GM12878 (cell line): ENCODE data around the gene MAD1L1. TPM values are rescaled to one million over a fixed set of nuclear protein-coding genes. Genes with fewer than 3 reads are reported as not detected.

Experiments
- ATAC-seq: fragments of 200-7000 bp; cut with Tn5 transposase; 3 replicates; pipeline ENCODE4 v1.9.1; 2020; ENCODE audit warnings: mild to moderate bottlenecking, moderate library complexity
- BruUV-seq: library from RNA; stranded (reverse); fragments of 400-500 nt; replicated peaks from 2 replicates; lab custom pipeline; 2021; lab: Mats Ljungman, UMichigan
- CTCF ChIA-PET: fragments of 300-600 bp; sonication (Branson Sonifier 250); formaldehyde crosslinking; extraction: SDS; loops from one replicate; lab custom pipeline; 2021; ENCODE audit warnings: inconsistent platforms; lab: Yijun Ruan, JAX
- POLR2A ChIA-PET: fragments of 350-600 bp; formaldehyde crosslinking; extraction: SDS; loops from one replicate; lab custom pipeline; 2021; ENCODE audit warnings: inconsistent platforms; lab: Charles Lee
- RAD21 ChIA-PET: fragments of 300-600 bp; sonication (Branson Sonifier 250); formaldehyde crosslinking; loops from one replicate; lab custom pipeline; 2023; ENCODE audit warnings: antibody characterized with exemption; ENCODE audit not compliant: unreplicated experiment; lab: Charles Lee
- SMC1A ChIA-PET: fragments of 300-600 bp; sonication (Branson Sonifier 250); formaldehyde crosslinking; loops from one replicate; lab custom pipeline; 2023; ENCODE audit not compliant: unreplicated experiment, uncharacterized antibody; lab: Charles Lee
- DNase-seq: peaks from one replicate; pipeline ENCODE4 v3.0.0-alpha.2; 2011; ENCODE audit warnings: low read depth, low spot score
- FAIRE-seq: peaks from 3 replicates; lab custom pipeline; 2011; peaks lifted over from hg19 to GRCh38; lab: Jason Lieb, UNC
- H2AFZ ChIP-seq: 2 replicates; pipeline ENCODE4 v1.6.0; 2011; ENCODE audit warnings: low read depth, low read length, control low read depth; ENCODE audit not compliant: control insufficient read depth
- H3K27ac ChIP-seq: 2 replicates; pipeline ENCODE4 v1.5.1; 2011; ENCODE audit warnings: control low read depth; ENCODE audit not compliant: control insufficient read depth, insufficient read depth
- H3K27me3 ChIP-seq, 2 experiments: replicated peaks in 1 of 2; 2 replicates each; pipeline versions ENCODE4 v1.6.0 to v1.6.1; 2011; ENCODE audit warnings: low read length in 1 of 2; ENCODE audit not compliant: control insufficient read depth in 2 of 2, insufficient read depth in 2 of 2
- H3K36me3 ChIP-seq, 2 experiments: 2 replicates each; pipeline ENCODE4 v1.5.1; 2011; ENCODE audit warnings: low read length in 1 of 2; ENCODE audit not compliant: control insufficient read depth in 2 of 2, insufficient read depth in 2 of 2
- H3K4me1 ChIP-seq: 2 replicates; pipeline ENCODE4 v1.6.1; 2011; ENCODE audit warnings: mild to moderate bottlenecking, low read length, moderate library complexity, mixed read lengths; ENCODE audit not compliant: control insufficient read depth, insufficient read depth
- H3K4me2 ChIP-seq: 2 replicates; pipeline ENCODE4 v1.6.0; 2011; ENCODE audit warnings: control low read depth; ENCODE audit not compliant: control insufficient read depth, insufficient read depth
- H3K4me3 ChIP-seq: fragments of 200-600 bp; sonication (generic); 2 replicates; pipeline ENCODE4 v1.5.1; 2016
- H3K79me2 ChIP-seq: 2 replicates; pipeline ENCODE4 v1.6.0; 2011; ENCODE audit warnings: low read length; ENCODE audit not compliant: control insufficient read depth, insufficient read depth
- H3K9ac ChIP-seq: 2 replicates; pipeline ENCODE4 v1.8.0; 2011; ENCODE audit warnings: low read length, control low read depth, mixed read lengths; ENCODE audit not compliant: control insufficient read depth, insufficient read depth
- H3K9me3 ChIP-seq: replicated peaks from 3 replicates; pipeline ENCODE4 v1.5.1; 2011; ENCODE audit warnings: mild to moderate bottlenecking, low read length; ENCODE audit not compliant: control insufficient read depth, insufficient read depth
- H4K20me1 ChIP-seq: 2 replicates; pipeline ENCODE4 v1.6.0; 2011; ENCODE audit not compliant: control insufficient read depth, insufficient read depth
- ATF3 ChIP-seq: IDR thresholded peaks from 2 replicates; pipeline ENCODE4 v1.6.1; 2011; ENCODE audit warnings: low read depth, mild to moderate bottlenecking, low read length, moderate library complexity, borderline replicate concordance; ENCODE audit errors: extremely low read depth
- BCL11A ChIP-seq: IDR thresholded peaks from 2 replicates; pipeline ENCODE4 v1.6.1; 2011; ENCODE audit warnings: low read depth, low read length
- CHD4 ChIP-seq: fragments of 200-600 bp; sonication (generic); IDR thresholded peaks from 2 replicates; pipeline ENCODE4 v1.6.1; 2016; ENCODE audit warnings: mild to moderate bottlenecking
- DPF2 ChIP-seq: fragments of 450-650 bp; IDR thresholded peaks from 2 replicates; pipeline ENCODE4 v1.6.1; 2017; ENCODE audit warnings: mild to moderate bottlenecking
- EP300 ChIP-seq, 2 experiments: fragments of 150-350 bp in 1 of 2; IDR thresholded peaks; 2 replicates each; pipeline ENCODE4 v1.6.1; 2011 to 2012; ENCODE audit warnings: low read depth in 2 of 2, low read length in 2 of 2, borderline replicate concordance in 1 of 2, improper control_type of control experiment in 1 of 2, inconsistent platforms in 1 of 2; ENCODE audit not compliant: control insufficient read depth in 1 of 2
- GABPA ChIP-seq: IDR thresholded peaks from 2 replicates; pipeline ENCODE4 v1.6.1; 2014; ENCODE audit warnings: antibody characterized with exemption, low read depth, mild to moderate bottlenecking, inconsistent platforms
- HDAC2 ChIP-seq: fragments of 200-600 bp; sonication (generic); IDR thresholded peaks from 2 replicates; pipeline ENCODE4 v1.6.1; 2017
- IRF4 ChIP-seq: IDR thresholded peaks from 2 replicates; pipeline ENCODE4 v1.6.1; 2011; ENCODE audit warnings: low read depth, low read length
- JUNB ChIP-seq: IDR thresholded peaks from 2 replicates; pipeline ENCODE4 v1.6.1; 2016; ENCODE audit warnings: antibody characterized with exemption, mild to moderate bottlenecking
- MAX ChIP-seq: IDR thresholded peaks from 2 replicates; pipeline ENCODE4 v1.6.1; 2012; ENCODE audit warnings: low read depth, low read length, improper control_type of control experiment
- MEF2A ChIP-seq: IDR thresholded peaks from 2 replicates; pipeline ENCODE4 v1.6.1; 2011; ENCODE audit warnings: low read depth, mild to moderate bottlenecking, low read length, moderate library complexity; ENCODE audit not compliant: insufficient read depth
- MXI1 ChIP-seq: fragments of 150-350 bp; IDR thresholded peaks from 2 replicates; pipeline ENCODE4 v1.6.1; 2011; ENCODE audit warnings: low read depth, mild to moderate bottlenecking, inconsistent platforms, low read length, improper control_type of control experiment
- MYB ChIP-seq: fragments of 150-350 bp; IDR thresholded peaks from 2 replicates; pipeline ENCODE4 v1.6.1; 2014; ENCODE audit warnings: mild to moderate bottlenecking, low read depth, low read length, borderline replicate concordance
- NBN ChIP-seq: fragments of 450-650 bp; IDR thresholded peaks from 2 replicates; pipeline ENCODE4 v1.6.1; 2016
- NFYB ChIP-seq: IDR thresholded peaks from 2 replicates; pipeline ENCODE4 v1.6.1; 2011; ENCODE audit warnings: low read depth, mild to moderate bottlenecking, low read length, improper control_type of control experiment, moderate library complexity; ENCODE audit not compliant: insufficient read depth
- RFX5 ChIP-seq: IDR thresholded peaks from 2 replicates; pipeline ENCODE4 v1.6.1; 2011; ENCODE audit warnings: low read depth, low read length, improper control_type of control experiment
- TBL1XR1 ChIP-seq: IDR thresholded peaks from 2 replicates; pipeline ENCODE4 v1.6.1; 2012; ENCODE audit warnings: low read depth, low read length, improper control_type of control experiment
- ZBTB40 ChIP-seq: fragments of 450-650 bp; IDR thresholded peaks from 2 replicates; pipeline ENCODE4 v1.6.1; 2016; ENCODE audit warnings: mild to moderate bottlenecking, moderate library complexity, borderline replicate concordance
- WGBS: methylation state at CpG from one replicate; pipeline ENCODE4 v1.1.6; 2016; ENCODE audit warnings: low lambda C conversion rate; ENCODE audit not compliant: insufficient replicate concordance, insufficient coverage; ENCODE audit errors: missing lambda C conversion rate; 5-methylcytosine and 5-hydroxymethylcytosine counted together
- in situ Hi-C: fragments of 300-500 bp; cut with MboI; formaldehyde crosslinking; loops from 9 replicates; pipeline ENCODE4 v1.14.3; 2018; ENCODE audit warnings: mixed read lengths
- intact Hi-C: fragments of 100-400 bp; cut with micrococcal nuclease; formaldehyde crosslinking; loops from one replicate; pipeline ENCODE4 v1.14.2; 2022; ENCODE audit not compliant: unreplicated experiment
- polyA plus RNA-seq, 11 experiments: library from polyadenylated mRNA; depleted of rRNA in 4 of 11; unstranded in 6 of 11; stranded (reverse) in 5 of 11; fragments of >200 nt; fragmentation: Nextera tagmentation in 4 of 11; fragmentation: Illumina TruSeq in 1 of 11; extraction: Ambion mirVana in 4 of 11; extraction: Trizol in 1 of 11; gene quantifications; 1 replicate in 1 of 11; 2 replicates in 10 of 11; pipeline versions ENCODE4 v1.2.1 to v1.2.3, GENCODE V29; 2011 to 2016; ENCODE audit warnings: inconsistent platforms in 2 of 11, missing spikeins in 2 of 11, low read depth in 1 of 11
- total RNA-seq, 4 experiments: library from RNA; depleted of rRNA in 3 of 4; stranded (reverse); fragments of >200 nt in 3 of 4; fragmentation: Illumina TruSeq in 1 of 4; extraction: Trizol in 1 of 4; gene quantifications; 2 replicates each; pipeline versions ENCODE4 v1.2.1 to v1.2.3, GENCODE V29; 2013 to 2021
- TF ChIP-seq, protein P1 (sequence below): IDR thresholded peaks from 2 replicates; pipeline ENCODE4 v1.6.1; 2012; ENCODE audit warnings: low read depth, low read length, improper control_type of control experiment

MAD1L1 gene
- total and polyA plus RNA-seq, 10 of the 15 experiments (the other 5 are each of a cell fraction or from before 2014, with no cell fraction given), result 2.2 to 76.8 (median 38.3) TPM

- TF ChIP-seq, protein P1, sequence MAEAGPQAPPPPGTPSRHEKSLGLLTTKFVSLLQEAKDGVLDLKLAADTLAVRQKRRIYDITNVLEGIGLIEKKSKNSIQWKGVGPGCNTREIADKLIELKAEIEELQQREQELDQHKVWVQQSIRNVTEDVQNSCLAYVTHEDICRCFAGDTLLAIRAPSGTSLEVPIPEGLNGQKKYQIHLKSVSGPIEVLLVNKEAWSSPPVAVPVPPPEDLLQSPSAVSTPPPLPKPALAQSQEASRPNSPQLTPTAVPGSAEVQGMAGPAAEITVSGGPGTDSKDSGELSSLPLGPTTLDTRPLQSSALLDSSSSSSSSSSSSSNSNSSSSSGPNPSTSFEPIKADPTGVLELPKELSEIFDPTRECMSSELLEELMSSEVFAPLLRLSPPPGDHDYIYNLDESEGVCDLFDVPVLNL, result no peak
- TF ChIP-seq, all 136 proteins: peak for 0
These were observed 34.2 kb upstream of the MAD1L1 start (continued) for GRCh38 chr7:2266911-2267310.

DNA sequence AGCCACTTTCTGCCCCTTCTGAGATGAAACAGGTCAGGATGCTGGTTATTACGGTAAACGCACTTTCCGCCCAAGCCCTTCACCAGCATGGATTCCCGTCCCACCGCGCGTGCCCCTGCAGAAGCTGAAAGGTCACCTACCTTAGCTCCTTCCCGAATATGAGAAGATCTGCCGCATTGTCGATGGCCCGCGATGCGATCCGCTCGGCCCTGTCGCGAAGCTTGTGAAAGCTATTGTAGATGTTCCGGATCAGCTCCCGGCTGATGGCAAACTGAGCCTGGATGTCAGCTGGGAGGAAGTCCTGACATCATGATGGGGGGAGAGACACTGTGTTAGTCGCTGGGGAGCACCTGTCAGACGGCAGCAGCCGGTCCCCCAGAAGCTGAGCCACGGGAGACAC is 31.4 kb upstream of the MAD1L1 start:
- no peaks in the 10 kb centered on the region for H3K27me3 ChIP-seq
- peaks cover 26% of the 10 kb centered on the region for H3K4me1 ChIP-seq
- FAIRE-seq (no peak), ATAC-seq (no peak), DNase-seq (no peak)
- H3K4me3 ChIP-seq, result no peak overlapping the region
- peaks cover under 1% of the 10 kb centered on the region for H3K79me2 ChIP-seq
- no peak overlapping the region for H3K4me2 ChIP-seq
- no TSS peak for BruUV-seq
- intact Hi-C loops, result no loop called here
- no peaks in the 10 kb centered on the region for H4K20me1 ChIP-seq
- RAD21 ChIA-PET, result interaction anchor here (0.6 kb wide), 1 partner anchor 188 kb away, joined by 3 read pairs; no protein-coding TSS in a partner anchor
- in situ Hi-C loops, result no loop called here
- H3K9me3 ChIP-seq, result no peaks in the 10 kb centered on the region
- TF ChIP-seq MEF2A (no peak), NFYB (no peak), NBN (no peak), RFX5 (no peak), JUNB (no peak), ZBTB40 (no peak), MXI1 (no peak), EP300 (IDR thresholded peaks at IDR 0.05; ENCODE audit: borderline replicate concordance in 1 of 2, control insufficient read depth in 1 of 2, low read depth in 2 of 2, low read length in 2 of 2) (no peak), BCL11A (no peak), MYB (no peak), TBL1XR1 (no peak), CHD4 (no peak), ATF3 (no peak), MAX (no peak), IRF4 (no peak), DPF2 (no peak), GABPA (no peak), HDAC2 (no peak)
- H3K36me3 ChIP-seq, result peaks cover 13 to 15% of the 10 kb centered on the region in 2 experiments
- SMC1A ChIA-PET, result interaction anchor here (0.9 kb wide), 1 partner anchor 24 kb away, joined by 3 read pairs; no protein-coding TSS in a partner anchor
- POLR2A ChIA-PET, result no interaction called here
- 99% methylated on average over 23 of the region's 23 CpGs for WGBS
- H2AFZ ChIP-seq, result no peak overlapping the region
- no peak overlapping the region for H3K27ac ChIP-seq
- H3K9ac ChIP-seq, result no peak overlapping the region
- CTCF ChIA-PET, result no interaction called here
